HG02840 (cell line): ENCODE measurements around the gene BEST2.

Experiments
- ATAC-seq: cut with Tn5 transposase; IDR thresholded peaks from one replicate; pipeline ENCODE4 v1.9.1; 2021; ENCODE audit warnings: mild to moderate bottlenecking, moderate library complexity, moderate number of reproducible peaks; ENCODE audit not compliant: unreplicated experiment, low FRiP score

BEST2 gene

DNA sequence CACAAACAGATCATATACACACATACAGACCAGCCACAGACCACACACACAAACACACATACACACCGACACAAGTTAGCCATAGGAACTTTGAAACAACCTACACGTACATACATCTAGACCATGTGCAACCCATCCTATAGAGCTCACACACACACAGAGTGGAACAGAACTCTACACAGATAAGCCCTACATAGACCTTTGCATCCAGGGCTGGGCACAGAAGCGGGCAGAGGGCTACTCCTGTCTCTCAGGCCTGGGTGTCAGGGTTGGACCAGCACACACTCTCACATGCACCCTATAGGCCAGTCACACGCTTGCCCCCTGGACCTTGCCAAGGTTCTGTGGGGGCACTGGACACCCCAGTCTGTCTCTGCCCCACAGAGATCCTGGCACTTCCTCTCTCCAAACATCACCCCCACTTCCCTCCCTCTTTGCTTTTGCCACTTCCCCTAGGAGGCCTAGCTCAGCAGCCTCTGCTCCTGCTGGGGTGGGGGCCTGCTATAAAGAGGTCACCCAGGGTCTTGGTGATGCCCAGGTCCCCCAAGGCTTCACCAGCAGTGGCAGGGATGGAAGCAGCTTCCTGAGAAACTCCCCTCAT is 33.9 kb downstream of the BEST2 start:
- no peak for ATAC-seq

GRCh38 chr19:12786141-12786870 is 34.7 kb downstream of the BEST2 start:
- ATAC-seq, result no peak

DNA sequence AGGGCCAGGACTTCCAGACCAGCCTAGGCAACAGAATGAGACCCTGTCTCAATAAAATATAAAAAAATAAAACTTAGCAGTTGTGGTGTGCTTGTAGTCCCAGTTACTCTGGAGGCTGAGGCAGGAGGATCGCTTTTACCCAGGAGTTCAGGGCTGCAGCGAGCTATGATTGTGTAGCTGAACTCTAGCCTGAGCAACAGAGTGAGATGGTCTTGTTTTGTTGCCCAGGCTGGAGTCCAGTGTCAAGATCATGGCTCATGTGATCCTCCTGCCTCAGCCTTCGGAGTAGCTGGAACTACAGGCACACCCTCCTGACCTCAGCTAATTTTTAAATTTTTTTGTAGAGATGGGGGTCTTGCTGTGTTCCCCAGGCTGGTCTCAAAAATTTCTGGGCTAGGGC is 35.4 kb downstream of the BEST2 start:
- ATAC-seq, result no peak

DNA sequence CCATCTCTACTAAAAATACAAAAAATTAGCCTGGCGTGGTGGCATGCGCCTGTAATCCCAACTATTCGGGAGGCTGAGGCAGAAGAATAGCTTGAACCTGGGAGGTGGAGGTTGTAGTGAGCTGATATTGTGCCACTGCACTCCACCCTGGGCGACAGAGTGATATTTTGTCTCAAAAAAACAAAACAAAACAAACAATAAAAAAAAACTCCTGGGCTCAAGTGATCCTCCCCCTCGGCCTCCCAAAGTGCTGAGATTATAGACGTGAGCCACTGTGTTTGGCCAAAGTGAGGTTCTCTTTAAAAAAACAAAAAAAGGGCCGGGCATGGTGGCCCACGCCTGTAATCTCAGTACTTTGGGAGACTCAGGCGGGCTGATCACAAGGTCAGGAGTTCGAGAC is 35.9 kb downstream of the BEST2 start:
- no peak for ATAC-seq

- ATAC-seq, result no peak
Measured at GRCh38 chr19:12788042-12788681, 36.6 kb downstream of the BEST2 start.

DNA sequence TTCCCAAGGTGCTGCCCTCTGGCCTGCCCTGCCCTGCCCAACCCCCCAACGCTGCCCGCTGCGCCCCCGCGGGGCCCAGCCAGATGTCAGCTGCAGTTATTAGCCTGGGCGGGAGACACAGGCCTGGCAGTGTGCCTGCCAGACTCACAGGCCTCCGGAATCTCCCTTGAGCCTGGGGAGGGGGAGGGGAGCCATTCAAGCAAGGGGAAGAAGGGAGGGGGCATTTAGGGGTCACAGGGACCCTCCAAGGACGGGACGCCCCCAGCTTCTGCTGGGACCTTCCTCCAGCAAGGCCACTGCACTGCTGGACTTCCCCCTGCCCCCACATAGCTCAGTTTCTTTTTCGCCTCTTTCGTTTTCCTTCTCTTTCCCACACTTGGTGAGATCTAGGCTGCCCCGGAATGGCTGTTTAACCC is 37.1 kb downstream of the BEST2 start:
- ATAC-seq, result no peak

DNA sequence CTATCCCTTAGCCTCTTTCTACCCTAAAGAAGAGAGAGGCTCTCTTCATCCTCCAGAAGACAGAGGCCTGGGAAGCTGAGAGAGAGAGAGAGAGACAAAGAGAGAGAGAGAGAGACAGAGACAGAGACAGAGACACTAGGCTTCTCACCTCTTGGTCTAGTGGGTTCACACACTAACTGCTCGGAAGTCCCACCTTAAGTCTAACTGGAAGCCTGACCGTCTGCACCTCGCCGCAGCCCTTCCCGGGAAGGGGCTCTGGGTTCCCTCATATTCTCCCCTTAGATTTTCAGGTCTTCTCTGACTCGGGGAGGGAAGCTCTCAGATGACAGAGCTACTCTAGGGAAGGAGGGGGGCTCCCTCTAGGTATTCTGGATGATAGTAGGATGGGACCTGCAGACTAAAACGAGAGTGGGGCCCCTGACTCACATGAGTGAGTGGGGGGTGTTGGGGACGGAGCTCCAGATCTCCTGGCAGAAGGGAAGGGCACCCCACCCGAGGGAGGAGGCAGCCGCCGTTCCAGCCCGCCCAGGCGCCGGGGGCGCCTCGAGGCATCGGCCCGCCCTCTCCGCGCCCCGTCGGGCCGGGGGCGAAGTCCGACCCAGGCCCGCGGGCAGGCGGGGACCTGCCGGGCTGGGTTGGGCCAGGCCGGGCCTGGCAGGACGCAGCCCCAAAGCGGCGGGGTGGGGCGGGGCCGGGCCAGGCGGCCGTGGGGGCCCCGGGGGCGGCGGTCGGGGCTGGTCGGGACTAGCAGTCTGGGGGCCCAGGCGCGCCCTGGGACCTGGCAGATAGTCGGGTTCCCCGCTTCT is 37.7 kb downstream of the BEST2 start:
- ATAC-seq, result no peak

GRCh38 chr19:12789904-12790619 is 38.5 kb downstream of the BEST2 start:
- peak; percentile 33 for ATAC-seq

GRCh38 chr19:12790628-12791344 is 39.2 kb downstream of the BEST2 start:
- ATAC-seq, result no peak

DNA sequence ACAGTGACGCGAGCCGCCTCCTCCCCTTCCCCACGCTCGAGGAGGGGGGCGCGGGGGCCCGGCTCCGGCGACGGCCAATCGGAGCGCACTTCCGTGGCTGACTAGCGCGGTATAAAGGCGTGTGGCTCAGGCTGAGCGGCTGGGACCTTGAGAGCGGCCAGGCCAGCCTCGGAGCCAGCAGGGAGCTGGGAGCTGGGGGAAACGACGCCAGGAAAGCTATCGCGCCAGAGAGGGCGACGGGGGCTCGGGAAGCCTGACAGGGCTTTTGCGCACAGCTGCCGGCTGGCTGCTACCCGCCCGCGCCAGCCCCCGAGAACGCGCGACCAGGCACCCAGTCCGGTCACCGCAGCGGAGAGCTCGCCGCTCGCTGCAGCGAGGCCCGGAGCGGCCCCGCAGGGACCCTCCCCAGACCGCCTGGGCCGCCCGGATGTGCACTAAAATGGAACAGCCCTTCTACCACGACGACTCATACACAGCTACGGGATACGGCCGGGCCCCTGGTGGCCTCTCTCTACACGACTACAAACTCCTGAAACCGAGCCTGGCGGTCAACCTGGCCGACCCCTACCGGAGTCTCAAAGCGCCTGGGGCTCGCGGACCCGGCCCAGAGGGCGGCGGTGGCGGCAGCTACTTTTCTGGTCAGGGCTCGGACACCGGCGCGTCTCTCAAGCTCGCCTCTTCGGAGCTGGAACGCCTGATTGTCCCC is 39.9 kb downstream of the BEST2 start, which contains the start of gene JUNB:
Gene JUNB (plus strand): TSS at position 142 of the 706 bp plus-strand sequence. CDS start 286 bp downstream, at position 428.
- peak; percentile 30 for ATAC-seq

DNA sequence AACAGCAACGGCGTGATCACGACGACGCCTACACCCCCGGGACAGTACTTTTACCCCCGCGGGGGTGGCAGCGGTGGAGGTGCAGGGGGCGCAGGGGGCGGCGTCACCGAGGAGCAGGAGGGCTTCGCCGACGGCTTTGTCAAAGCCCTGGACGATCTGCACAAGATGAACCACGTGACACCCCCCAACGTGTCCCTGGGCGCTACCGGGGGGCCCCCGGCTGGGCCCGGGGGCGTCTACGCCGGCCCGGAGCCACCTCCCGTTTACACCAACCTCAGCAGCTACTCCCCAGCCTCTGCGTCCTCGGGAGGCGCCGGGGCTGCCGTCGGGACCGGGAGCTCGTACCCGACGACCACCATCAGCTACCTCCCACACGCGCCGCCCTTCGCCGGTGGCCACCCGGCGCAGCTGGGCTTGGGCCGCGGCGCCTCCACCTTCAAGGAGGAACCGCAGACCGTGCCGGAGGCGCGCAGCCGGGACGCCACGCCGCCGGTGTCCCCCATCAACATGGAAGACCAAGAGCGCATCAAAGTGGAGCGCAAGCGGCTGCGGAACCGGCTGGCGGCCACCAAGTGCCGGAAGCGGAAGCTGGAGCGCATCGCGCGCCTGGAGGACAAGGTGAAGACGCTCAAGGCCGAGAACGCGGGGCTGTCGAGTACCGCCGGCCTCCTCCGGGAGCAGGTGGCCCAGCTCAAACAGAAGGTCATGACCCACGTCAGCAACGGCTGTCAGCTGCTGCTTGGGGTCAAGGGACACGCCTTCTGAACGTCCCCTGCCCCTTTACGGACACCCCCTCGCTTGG is 40.7 kb downstream of the BEST2 start:
- no peak for ATAC-seq

GRCh38 chr19:12792853-12793289 is 41.3 kb downstream of the BEST2 start:
- no peak for ATAC-seq

DNA sequence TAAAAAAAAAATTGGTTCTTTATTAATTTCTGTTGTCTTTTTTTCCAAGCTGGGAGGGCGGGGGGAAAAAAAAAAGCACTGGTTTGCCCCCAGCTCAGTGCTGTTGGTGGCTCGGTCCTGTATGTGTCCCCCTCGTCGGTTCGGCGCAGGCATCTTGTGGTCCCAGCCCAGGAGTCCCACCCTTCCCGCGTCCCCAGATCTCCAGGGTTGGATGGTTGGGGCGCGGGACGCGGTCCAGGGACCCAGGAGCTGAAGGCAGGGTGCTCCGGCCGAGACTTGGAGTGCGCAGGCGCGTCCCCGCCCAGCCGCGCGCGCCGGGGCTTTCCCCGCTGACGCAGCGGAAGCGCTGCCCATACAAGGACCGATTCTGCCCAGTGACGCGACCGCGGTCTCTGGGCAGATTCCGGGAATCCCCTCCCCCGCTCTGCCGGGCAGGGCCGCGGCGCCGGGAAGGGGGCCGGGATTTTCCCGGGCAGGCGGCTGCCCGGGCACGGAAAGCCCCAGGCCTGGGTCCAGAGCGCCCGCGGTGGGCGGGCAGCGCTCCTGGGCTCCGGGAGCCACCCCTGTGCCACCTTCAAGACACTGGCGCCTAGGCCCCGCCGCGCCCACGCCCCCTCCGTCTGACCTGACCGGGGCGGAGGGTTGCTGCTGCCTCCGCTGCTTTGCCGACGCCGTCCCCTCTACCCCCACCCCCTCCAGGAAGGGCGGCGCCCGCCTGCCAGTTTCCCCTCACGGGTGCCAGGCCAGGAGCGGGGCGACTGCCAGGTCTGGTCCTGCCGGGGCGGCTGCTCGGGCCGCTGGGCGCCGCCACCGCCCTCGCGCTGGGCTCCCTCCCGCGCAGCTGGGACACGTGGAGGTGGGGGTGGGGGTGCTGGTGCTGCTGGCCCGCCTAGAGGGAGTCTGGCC is 42.0 kb downstream of the BEST2 start:
- ATAC-seq, result no peak

GRCh38 chr19:12794196-12794941 is 42.8 kb downstream of the BEST2 start:
- no peak for ATAC-seq

- ATAC-seq, result no peak
Measured at GRCh38 chr19:12794971-12795381, 43.4 kb downstream of the BEST2 start.
